Middle frontal gyrus (tissue), 1 donor: Measurements from ENCODE around the gene AGPAT4.

Experiments used
- DNase-seq: peaks from one replicate; pipeline ENCODE4 v3.0.0-alpha.2; 2015; ENCODE audit warnings: low spot score; ENCODE audit errors: extremely low spot score

The AGPAT4 gene

GRCh38 chr6:161168281-161168891 is 105.5 kb downstream of the AGPAT4 start:
- no peak for DNase-seq

DNA sequence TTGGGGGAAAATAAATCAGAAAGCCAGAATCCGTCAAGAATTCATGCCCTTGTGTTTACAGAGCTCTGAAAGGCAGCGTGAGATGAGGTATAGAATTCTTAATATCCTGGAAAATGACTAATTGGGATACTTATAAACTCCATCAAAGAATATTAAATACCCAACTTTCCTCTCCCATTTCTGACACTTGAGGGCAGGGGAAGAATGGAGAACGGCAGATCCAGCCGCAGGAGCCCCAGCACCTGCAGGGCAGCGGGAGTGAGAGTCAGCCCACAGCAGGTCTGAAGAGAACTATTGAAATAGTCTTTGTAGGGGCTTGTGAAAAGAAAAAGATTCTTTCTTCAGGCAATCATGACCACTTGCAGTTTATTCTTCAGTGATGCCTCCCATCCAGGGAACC is 107.2 kb downstream of the AGPAT4 start:
- DNase-seq = no peak

DNA sequence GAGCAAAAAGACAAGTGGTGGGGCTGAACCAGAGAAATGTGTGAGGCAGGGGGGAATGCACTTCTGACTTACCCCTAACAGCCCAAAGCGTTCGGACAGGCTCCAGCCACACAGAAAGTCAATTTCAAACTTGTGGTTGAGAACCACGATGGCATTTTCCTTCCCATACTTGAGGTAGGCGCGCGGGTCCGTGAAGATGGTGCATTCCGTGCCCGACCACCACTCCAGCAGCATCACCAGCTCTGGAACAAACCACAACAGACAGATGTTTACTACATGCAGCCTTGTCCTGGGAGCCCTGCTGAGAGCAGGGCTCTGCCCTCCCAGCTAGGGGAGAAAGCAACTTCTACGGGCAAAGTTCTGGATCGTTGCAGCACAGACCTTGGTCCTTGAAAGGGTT is 107.7 kb downstream of the AGPAT4 start:
- DNase-seq = no peak

DNA sequence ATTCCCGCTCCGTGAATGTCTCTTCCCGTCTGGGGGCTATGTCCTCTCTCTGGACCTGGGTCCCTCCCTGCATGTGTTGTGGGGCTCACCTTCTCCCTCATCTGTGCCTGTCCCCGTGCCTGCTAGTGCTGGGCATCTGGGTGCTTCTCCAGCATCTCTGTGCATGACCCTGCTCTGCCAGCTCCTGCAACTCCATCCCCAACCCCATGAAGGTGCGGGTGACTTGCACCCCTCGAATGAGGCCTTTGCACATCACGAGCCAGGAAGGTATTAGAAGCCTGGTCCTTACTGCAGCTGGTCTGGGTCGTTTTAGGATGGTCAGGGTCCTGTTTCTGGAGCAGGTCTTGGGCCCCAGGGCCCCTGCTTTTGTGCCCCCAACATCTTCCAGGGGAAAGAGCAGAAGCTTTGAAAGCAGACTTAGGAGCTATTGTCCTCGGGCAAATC is 109.7 kb downstream of the AGPAT4 start:
- DNase-seq = no peak

DNA sequence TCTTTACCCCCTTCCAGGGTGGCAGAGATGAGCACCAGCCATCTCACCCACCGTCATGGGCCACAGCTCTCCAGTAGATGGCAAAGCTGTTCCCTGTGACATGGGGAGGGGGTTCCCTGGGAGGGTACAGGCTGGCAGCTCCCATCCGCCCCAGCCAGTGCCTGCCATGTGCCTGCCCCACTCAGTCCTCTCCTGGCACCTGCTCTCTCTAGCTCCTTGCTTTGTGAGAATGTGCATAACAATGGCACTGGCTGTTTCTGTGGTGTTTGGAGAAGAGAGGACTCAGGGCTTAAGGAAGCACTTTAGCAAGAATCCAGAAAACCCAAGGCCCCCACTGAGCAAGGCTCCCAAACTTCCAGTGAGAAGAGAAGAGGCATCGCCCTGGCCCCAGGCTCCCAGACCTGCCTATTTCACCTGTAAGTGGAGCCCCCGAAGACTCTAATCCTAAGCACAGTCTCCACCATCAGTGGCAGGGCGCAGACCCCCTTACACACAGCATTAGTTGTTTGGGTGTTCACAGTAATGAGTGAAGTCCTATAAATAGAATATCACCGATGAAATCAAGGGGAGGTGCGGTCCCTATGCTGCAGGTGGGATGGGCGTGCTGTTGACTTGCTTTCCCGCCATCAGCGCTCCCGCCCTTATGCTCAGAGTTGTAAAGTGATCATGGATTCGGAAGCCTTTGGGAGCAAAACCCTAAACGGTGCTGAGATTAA is 110.2 kb downstream of the AGPAT4 start:
- DNase-seq = no peak

- no peak for DNase-seq
Measured at GRCh38 chr6:161162722-161163121, 111.1 kb downstream of the AGPAT4 start.

GRCh38 chr6:161161889-161162624 is 111.8 kb downstream of the AGPAT4 start:
- DNase-seq = no peak

GRCh38 chr6:161161121-161161520 is 112.7 kb downstream of the AGPAT4 start:
- no peak for DNase-seq

GRCh38 chr6:161154796-161155335 is 119.0 kb downstream of the AGPAT4 start:
- DNase-seq = no peak

- no peak for DNase-seq
Measured at GRCh38 chr6:161153725-161154124, 120.1 kb downstream of the AGPAT4 start.

GRCh38 chr6:161152907-161153662 is 120.8 kb downstream of the AGPAT4 start:
- no peak for DNase-seq

DNA sequence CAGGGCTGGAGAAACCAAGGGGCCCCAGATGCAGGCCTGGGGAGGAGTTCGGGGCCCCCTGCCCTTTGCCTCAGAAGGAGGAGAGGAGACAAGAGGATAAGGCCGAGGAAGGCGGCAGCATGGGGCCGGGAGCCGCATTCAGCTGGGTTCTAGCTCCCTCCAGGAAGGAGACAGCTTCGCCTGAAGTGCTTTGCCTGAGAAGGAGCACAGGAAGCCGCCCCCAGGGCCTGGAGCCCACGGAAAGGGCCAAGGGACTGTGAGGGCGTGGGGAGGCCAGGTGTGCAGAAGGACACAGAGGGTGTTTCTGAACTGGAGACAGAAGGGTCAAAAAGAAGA is 121.4 kb downstream of the AGPAT4 start:
- DNase-seq = no peak

GRCh38 chr6:161151660-161152526 is 122.0 kb downstream of the AGPAT4 start:
- no peak for DNase-seq

DNA sequence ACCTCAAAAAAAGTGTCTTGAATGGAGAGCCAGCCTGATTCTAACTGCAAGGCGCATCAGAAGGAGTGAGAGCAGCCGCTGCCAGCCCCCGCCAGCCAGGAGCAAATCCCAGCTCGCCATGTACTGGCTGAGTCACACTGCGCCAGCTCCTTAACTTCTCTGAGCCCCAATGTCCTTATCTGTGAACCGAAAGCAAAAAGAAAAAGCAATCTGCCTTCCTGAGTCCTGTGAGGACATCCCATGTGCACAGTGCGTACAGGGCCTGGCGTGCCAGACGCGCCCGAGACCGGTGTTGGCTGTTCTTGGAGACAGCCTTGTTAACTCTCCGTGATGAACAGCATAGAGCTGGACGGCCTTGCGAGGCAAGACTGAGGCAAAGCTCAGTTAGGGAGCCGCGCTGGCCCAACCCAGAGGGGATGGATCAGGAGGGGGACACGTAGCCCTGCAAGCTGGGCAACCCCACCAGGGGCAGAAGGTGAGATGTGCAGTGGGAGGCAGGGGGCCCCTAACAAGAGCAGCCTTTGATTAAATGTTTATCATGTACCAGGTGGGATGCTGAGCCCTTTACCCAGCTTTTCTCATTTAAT is 122.7 kb downstream of the AGPAT4 start:
- no peak for DNase-seq

DNA sequence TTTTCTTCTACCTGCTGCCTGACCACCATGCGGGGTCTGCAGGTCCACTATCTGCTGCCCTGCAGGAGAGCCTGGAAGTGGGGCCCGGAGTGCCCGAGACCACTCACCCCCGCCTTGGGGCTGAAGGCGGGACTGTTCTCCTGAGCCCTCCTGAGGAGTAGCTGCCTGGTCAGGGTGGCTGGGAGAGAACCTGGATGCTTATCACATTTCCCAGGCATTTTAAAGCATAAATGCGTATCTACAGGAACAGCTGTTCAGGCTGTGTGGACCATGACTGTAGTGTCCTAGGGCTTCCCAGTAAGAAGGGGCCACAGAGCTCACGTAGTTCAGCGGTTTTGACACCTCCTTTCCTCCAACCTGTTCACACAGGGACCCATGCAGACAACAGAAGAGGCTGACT is 123.3 kb downstream of the AGPAT4 start:
- DNase-seq = no peak

- no peak for DNase-seq
Measured at GRCh38 chr6:161150136-161150535, 123.7 kb downstream of the AGPAT4 start.

- DNase-seq = no peak
Measured at GRCh38 chr6:161143663-161144430, 130.0 kb downstream of the AGPAT4 start.

GRCh38 chr6:161142957-161143296 is 130.9 kb downstream of the AGPAT4 start:
- no peak for DNase-seq

GRCh38 chr6:161141173-161141572 is 132.7 kb downstream of the AGPAT4 start:
- DNase-seq = no peak

DNA sequence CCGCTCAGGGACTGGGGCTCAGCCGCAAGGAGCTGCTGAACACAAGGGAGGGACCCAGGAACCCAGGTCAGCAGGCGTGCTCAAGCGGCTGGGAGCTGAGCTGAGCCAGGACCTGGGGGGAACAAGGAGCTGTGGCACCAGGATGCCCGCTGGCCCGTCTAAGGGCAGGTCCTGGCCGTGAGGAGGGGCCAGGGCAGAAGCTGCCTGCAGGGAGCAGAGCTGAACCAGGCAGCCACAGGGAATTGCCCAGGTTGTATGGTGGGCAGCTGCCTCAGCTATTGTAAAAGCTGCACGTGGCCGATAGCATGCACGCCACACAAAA is 133.3 kb downstream of the AGPAT4 start:
- DNase-seq = no peak
